GM20431 (cell line): ENCODE data around the gene MAD1L1.

Experiments
- in situ Hi-C: fragments of 300-500 bp; cut with MseI, MboI; formaldehyde crosslinking; loops from one replicate; pipeline ENCODE4 v1.15.0; 2020; ENCODE audit warnings: low sequenced_read_pairs; ENCODE audit not compliant: unreplicated experiment

The MAD1L1 gene

DNA sequence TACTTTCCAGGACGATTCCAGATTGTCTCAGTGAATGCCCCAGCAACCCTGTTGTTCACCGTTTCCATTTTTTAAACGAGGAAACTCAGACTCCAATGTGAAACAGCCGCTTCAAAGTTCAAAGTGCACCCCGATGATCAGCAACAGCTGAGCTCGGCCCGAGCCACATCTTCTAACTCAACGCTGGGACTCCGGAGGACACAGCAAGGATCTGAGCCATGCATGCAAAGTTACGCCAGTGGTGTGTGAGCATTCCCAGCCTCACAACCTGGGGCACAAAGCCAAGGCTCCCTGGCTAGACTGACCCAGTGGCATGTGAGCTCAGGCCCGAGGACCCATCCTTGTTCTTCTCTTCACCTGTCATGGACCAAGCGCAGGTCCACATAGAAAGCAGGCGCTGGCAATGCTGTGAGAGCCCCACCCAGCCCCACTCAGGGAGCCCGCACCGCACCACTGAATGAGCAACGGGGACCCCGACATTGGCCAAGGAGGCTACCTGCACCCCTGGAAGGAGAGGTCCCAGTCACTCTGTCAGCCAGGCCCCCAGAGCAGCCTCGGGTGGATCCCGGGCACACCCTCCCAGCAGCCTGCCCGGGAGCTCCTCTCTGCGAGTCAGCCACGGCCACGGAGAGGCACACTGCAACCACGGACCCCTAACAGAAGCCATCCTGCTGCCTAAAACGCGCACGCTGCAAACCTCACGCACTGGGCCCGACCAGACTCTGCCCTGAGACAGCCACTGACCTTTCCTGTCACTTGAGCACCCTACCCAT is 82.9 kb downstream of the MAD1L1 start:
- in situ Hi-C loops, result no loop called here

DNA sequence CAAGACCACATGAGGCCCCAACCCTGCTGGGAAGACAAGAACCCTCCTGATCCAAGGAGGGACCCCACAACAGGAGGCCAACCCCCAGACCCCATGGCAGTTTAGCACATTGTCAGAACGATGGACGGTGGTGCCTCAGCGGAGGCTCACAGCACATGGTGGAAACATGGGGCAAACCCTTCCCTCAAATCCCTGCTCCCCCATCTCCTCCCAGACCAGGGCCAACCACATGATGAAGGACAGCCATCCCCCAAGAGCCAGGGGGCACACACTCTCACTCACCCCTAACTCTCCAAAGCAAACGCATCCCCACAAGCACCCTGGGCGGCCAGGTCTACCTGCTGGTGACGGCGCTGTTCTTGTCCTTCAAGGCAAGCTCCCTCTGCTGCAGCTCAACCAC is 83.9 kb downstream of the MAD1L1 start:
- in situ Hi-C loops, result no loop called here

DNA sequence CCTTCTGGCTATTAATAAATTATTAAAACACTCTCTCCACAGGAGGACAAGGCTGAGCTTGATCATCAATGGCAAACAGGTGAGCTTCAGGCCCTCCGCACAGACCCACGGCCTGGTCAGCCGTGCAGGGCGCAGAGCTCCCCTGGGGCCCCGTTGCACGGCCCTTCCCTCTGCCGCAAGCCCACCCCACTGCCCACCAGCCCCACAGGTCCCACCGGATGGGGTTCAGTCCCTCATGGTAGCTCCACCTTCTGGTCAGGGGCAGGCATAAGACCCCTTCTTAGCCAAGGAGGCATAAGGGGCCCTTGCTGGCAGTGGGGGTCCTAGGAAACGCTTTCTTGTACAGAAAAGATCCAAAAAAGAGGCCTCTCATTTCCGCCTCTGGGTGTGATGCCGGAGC is 84.6 kb downstream of the MAD1L1 start:
- in situ Hi-C loops, result no loop called here

- in situ Hi-C loops, result no loop called here
Observed at GRCh38 chr7:2146676-2147472, 85.9 kb downstream of the MAD1L1 start.

DNA sequence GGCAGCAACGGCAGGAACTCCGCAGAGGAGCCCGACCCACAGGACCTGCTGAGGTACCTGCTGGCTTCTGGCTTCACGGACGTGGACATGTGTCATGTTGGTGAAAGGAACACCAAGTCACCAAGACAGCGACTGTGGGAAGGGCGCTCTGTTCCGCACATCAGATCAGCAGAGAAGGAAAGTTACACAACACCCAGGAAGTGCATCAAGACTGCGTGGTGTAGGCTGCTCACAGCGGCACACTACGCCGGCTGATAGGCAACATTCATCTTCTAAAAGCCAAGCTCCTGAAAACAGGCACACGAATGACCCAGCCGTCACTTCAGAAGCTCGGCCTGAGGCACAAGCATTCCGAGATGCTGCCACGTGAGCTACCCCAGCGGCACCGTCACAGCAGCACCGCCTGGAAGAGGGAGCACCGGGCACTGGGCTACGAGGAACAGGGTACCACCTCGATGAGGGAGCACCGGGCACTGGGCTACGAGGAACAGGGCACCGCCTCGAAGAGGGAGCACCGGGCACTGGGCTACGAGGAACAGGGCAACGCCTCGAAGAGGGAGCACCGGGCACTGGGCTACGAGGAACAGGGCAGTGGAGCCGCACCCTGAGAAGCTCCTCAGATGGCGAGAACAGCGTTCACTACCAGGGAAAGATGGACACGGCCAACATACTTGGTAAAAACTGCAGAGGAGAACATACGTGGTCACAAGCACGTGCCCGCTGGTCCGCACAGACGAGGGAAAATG is 86.7 kb downstream of the MAD1L1 start:
- in situ Hi-C loops, result no loop called here

GRCh38 chr7:2144926-2145325 is 87.8 kb downstream of the MAD1L1 start:
- in situ Hi-C loops, result no loop called here

- in situ Hi-C loops, result no loop called here
Observed at GRCh38 chr7:2143981-2144595, 88.7 kb downstream of the MAD1L1 start.

- in situ Hi-C loops, result no loop called here
Observed at GRCh38 chr7:2143450-2143849, 89.3 kb downstream of the MAD1L1 start.

- in situ Hi-C loops, result no loop called here
Observed at GRCh38 chr7:2142386-2142785, 90.4 kb downstream of the MAD1L1 start.

DNA sequence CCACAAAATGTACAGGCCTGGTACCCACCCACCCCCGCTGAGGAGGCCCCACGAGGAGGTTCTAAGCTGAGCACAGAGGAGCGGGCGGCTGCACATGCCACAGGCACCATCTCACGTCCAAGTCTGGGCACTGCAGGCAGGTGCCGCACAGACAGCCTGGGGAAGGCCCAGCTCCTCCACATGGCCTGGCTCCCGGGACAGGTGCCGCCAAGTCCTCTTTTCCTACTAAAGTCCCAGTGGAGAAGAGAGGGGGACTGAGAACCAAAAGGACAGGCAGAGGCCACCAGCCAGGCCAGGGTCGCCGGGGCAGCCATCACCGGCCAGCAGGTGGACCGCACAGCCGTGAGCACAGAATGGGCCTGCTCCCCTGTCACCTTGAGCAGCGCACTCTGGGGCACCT is 91.1 kb downstream of the MAD1L1 start:
- in situ Hi-C loops, result no loop called here

DNA sequence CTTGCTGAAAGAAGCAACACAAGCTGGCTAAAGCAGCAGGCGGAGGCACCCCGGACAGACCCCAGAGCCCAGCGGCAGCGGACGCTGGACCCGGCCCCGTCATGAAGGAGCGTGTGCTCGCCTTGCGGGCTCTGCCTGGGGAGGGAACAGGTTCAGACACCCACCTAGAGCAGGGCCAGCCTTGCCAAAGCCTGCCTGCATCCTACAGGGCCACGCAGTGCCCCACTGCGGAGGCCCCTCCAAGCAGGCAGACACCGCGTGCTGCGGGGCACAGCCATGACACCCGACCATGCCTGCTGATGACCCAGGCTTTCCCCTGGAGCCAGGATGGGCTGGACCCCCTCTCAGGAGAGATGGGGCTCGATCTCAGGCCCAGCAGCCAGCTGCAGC is 91.7 kb downstream of the MAD1L1 start:
- in situ Hi-C loops, result no loop called here

DNA sequence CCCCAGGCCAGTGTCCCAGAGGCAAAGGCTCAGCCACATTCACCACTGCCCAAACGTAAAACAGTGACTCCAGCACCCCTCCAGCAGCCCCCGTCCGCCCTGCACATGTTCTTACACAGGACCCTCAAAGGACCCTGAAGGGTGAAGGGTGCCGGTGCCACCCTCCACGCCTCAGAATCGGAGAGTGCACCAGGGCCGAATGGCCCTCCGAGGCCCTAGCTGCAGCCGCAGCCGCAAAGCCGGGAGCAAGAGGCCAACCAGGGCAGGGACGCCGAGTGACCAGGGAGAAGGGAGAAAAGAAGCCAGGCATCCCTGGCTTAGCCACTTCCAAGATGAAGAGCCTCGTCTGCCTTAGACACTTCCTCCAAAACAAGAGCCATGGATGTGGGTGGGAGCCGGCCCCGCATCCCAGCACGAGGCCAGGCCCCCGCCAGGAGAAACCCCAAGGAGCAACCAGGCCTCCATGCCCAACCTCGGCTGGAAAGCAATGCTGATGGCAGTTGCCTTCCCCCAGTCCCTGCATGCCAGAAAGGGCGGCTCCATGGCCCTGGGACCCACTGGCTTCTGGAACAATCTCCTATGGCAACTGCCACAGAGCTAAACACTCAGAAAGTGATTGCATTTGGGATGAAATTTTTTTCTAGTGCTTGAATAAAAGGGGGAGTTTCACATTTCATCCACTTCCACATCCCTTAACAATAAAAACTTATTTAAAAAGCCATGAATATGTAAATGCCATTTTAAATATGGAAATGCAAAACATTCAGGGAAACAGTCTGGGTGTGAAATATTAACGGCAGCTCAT is 92.3 kb downstream of the MAD1L1 start:
- in situ Hi-C loops, result no loop called here

GRCh38 chr7:2139004-2139699 is 93.6 kb downstream of the MAD1L1 start:
- in situ Hi-C loops, result no loop called here

DNA sequence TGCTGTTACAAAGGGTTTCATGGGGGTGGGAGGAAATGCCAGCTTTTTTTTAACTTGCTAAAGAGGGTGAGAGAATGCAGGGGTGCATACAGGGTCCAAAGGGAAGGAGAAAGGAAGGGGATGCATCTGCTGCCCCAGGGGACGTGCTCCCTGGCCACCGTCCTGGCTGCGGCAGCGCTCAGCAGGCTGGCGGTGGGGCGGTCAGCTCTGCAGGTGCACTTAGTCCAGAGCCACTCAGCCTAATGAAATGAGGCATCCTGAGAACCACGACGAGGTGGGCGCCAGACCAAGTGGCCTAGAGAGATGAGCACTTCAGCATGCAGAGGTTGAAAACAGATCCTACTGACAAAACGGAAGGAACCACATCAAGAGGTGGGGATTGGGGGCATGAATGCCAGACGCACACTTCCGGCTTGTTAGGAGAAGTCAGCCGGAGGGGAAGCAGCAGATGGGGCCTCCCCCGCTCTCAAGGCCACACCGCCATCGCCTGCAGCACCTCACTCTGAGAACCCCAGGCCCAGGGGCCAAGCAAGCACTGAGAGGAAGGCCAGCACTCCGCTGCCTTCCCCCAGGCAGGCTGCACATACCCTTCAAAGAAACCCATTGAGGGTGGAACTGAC is 94.5 kb downstream of the MAD1L1 start:
- in situ Hi-C loops, result no loop called here

GRCh38 chr7:2134740-2135139 is 98.0 kb downstream of the MAD1L1 start:
- in situ Hi-C loops, result no loop called here

DNA sequence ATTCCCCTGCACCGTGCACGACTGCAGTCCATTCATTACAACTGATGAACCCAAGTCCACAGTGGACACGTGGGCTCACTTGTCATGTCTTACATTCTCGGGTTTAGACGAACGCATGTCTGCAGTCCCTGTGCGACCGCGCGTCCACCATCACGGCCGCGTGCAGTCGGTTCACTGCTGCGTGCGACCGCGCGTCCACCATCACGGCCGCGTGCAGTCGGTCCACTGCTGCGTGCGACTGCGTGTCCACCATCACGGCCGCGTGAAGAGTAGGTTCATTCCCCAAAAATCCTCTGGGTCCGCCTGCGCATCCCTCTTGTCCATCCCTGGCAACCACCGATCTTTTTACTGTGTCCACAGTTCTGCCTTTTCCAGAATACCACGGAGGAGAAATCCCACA is 100.5 kb downstream of the MAD1L1 start:
- in situ Hi-C loops, result no loop called here

- in situ Hi-C loops, result no loop called here
Observed at GRCh38 chr7:2131800-2132199, 100.9 kb downstream of the MAD1L1 start.

GRCh38 chr7:2131341-2131740 is 101.4 kb downstream of the MAD1L1 start:
- in situ Hi-C loops, result no loop called here

DNA sequence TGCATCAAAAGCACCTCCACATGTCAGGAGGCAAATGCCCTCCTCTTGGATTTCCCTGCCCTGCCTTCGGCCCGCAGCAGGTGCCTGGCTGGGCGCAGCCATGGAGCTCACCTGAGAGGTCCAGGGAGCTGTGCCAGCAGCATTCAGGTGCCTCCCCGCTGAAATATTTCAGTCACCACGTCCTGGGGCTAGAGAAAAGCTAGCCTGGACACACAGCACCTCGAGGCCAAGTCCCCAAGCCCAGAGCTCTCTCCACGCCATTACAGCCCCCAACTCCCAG is 102.7 kb downstream of the MAD1L1 start:
- in situ Hi-C loops, result no loop called here
